Gastroesophageal sphincter (tissue), 3 donors: ENCODE data around the gene DENND11.

Source experiments
- CTCF ChIP-seq, 4 experiments: fragments of 200-600 bp in 2 of 4; fragments of 450-650 bp in 2 of 4; sonication (generic) in 1 of 4; IDR thresholded peaks; one replicate each; pipeline ENCODE4 v1.5.1; 2017 to 2019; ENCODE audit warnings: antibody characterized with exemption in 4 of 4, mild to moderate bottlenecking in 2 of 4, moderate library complexity in 2 of 4
- EP300 ChIP-seq: sonication (generic); formaldehyde crosslinking; IDR thresholded peaks from one replicate; pipeline ENCODE4 v1.6.1; 2017; ENCODE audit warnings: antibody characterized with exemption, mild to moderate bottlenecking

GRCh38 chr7:141700296-141700847 is 1.6 kb downstream of the DENND11 start:
- TF ChIP-seq CTCF (IDR thresholded peaks at IDR 0.05) (no peak), EP300 (no peak)
